ENCODE data around the gene MYOZ2.

The MYOZ2 gene

DNA sequence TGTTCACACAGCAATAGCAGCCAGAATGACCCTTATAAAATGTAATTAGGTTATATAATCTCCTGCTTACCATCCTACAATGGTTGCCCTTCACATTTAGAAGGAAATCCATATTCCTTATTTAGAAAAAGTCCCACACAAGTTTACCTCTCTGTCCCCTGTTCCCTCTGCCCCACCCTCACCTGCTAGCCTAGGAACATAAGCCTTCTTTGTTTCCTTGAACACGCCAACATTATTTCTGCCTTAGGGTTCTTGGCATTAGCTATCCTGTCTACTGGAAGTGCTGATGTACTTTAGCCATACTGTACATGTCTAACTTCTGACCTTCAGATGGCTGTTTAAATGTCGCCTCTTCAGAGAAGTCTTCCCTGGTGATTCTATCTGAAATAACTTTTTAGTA lies 48.5 kb downstream of the MYOZ2 start:
- TF ChIP-seq CTCF (IDR thresholded peaks at IDR 0.05; ENCODE audit: unreplicated experiment in 3 of 3), result no peak
- H3K36me3 Mint-ChIP-seq (ENCODE audit: low read depth), result no peaks in the 10 kb centered on the region
- peaks cover 2% of the 10 kb centered on the region for H3K4me1 Mint-ChIP-seq
- no peaks in the 10 kb centered on the region for H3K27me3 Mint-ChIP-seq (ENCODE audit: low read depth)
- no peak overlapping the region for H3K27ac Mint-ChIP-seq
- H3K4me3 Mint-ChIP-seq, result no peak overlapping the region
- H3K9me3 Mint-ChIP-seq, result no peaks in the 10 kb centered on the region

- H3K36me3 Mint-ChIP-seq (ENCODE audit: low read depth), result no peaks in the 10 kb centered on the region
- peaks cover 7% of the 10 kb centered on the region for H3K4me1 Mint-ChIP-seq
- peak overlapping the region in 1 of 3 experiments; percentile 29 for H3K27ac Mint-ChIP-seq
- TF ChIP-seq CTCF (IDR thresholded peaks at IDR 0.05; ENCODE audit: unreplicated experiment in 3 of 3), result no peak
- no peaks in the 10 kb centered on the region for H3K27me3 Mint-ChIP-seq (ENCODE audit: low read depth)
- H3K9me3 Mint-ChIP-seq, result no peaks in the 10 kb centered on the region
- no peak overlapping the region for H3K4me3 Mint-ChIP-seq
Measured at GRCh38 chr4:119189638-119190037, 54.0 kb downstream of the MYOZ2 start.

- H3K4me1 Mint-ChIP-seq, result peaks cover 7% of the 10 kb centered on the region
- TF ChIP-seq CTCF (IDR thresholded peaks at IDR 0.05; ENCODE audit: unreplicated experiment in 3 of 3), result no peak
- H3K36me3 Mint-ChIP-seq (ENCODE audit: low read depth), result no peaks in the 10 kb centered on the region
- H3K27ac Mint-ChIP-seq, result no peak overlapping the region
- H3K9me3 Mint-ChIP-seq, result no peaks in the 10 kb centered on the region
- H3K27me3 Mint-ChIP-seq (ENCODE audit: low read depth), result no peaks in the 10 kb centered on the region
- H3K4me3 Mint-ChIP-seq, result no peak overlapping the region
Measured at GRCh38 chr4:119190354-119190753, 54.7 kb downstream of the MYOZ2 start.

GRCh38 chr4:119191505-119191904 lies 55.9 kb downstream of the MYOZ2 start:
- Mint-ChIP-seq H3K4me1 (peaks cover 7% of the 10 kb centered on the region), H3K27me3 (ENCODE audit: low read depth) (no peaks in the 10 kb centered on the region), H3K36me3 (ENCODE audit: low read depth) (no peaks in the 10 kb centered on the region), H3K27ac (no peak overlapping the region), H3K9me3 (peaks cover 5% of the 10 kb centered on the region), H3K4me3 (no peak overlapping the region)
- no peak for TF ChIP-seq CTCF (IDR thresholded peaks at IDR 0.05; ENCODE audit: unreplicated experiment in 3 of 3)

DNA sequence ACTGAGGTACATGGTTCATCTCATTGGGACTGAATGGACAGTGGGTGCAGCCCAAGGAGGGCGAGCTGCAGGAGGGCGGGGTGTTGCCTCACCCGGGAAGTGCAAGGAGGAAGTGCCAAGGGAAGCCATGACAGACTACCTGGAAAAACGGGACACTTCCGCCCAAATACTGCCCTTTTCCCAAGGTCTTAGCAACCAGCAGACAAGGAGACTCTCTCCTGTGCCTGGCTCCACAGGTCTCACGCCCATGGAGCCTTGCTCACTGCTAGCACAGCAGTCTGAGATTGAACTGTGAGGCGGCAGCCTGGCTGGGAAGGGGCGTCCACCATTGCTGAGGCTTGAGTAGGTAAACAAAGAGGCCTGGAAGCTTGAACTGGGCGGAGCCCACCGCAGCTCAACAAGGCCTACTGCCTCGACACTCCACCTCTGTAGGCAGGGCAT lies 62.2 kb downstream of the MYOZ2 start:
- no peaks in the 10 kb centered on the region for H3K4me1 Mint-ChIP-seq
- H3K36me3 Mint-ChIP-seq (ENCODE audit: low read depth), result no peaks in the 10 kb centered on the region
- TF ChIP-seq CTCF (IDR thresholded peaks at IDR 0.05; ENCODE audit: unreplicated experiment in 3 of 3), result no peak
- no peak overlapping the region for H3K27ac Mint-ChIP-seq
- H3K9me3 Mint-ChIP-seq, result peaks cover 25% of the 10 kb centered on the region
- H3K4me3 Mint-ChIP-seq, result no peak overlapping the region
- H3K27me3 Mint-ChIP-seq (ENCODE audit: low read depth), result no peaks in the 10 kb centered on the region

DNA sequence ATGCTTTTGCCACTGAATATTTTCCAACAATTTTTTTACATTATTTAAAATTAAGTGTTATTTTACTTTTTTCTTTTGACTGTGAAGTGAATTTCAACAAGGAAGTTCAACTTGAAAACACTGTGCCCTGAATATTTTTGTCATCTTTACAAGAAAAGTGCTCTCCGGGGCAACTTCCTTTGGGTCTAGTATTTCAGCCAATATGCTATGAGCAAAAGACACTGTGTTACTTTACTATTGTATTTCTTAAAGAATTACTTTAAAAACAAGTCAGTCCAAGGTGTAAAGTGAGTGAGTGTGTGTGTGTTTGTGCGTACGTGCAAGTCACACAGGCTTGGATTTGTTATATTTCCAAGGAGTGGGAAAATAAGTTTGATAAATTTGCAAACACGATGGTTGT lies 69.3 kb downstream of the MYOZ2 start:
- H3K27me3 Mint-ChIP-seq (ENCODE audit: low read depth), result no peaks in the 10 kb centered on the region
- H3K4me1 Mint-ChIP-seq, result no peaks in the 10 kb centered on the region
- H3K36me3 Mint-ChIP-seq (ENCODE audit: low read depth), result no peaks in the 10 kb centered on the region
- H3K9me3 Mint-ChIP-seq, result peaks cover 17% of the 10 kb centered on the region
- H3K4me3 Mint-ChIP-seq, result no peak overlapping the region
- TF ChIP-seq CTCF (IDR thresholded peaks at IDR 0.05; ENCODE audit: unreplicated experiment in 3 of 3), result no peak
- no peak overlapping the region for H3K27ac Mint-ChIP-seq

Measured in nephron (organoid).